ENCODE data around the gene TRIO. TPM values are rescaled to one million over a fixed set of nuclear protein-coding genes. Genes with fewer than 3 reads are reported as not detected.

Gene TRIO
- total and polyA plus RNA-seq, 12 donors = 26.2 to 85.2 (median 61.9) TPM

DNA sequence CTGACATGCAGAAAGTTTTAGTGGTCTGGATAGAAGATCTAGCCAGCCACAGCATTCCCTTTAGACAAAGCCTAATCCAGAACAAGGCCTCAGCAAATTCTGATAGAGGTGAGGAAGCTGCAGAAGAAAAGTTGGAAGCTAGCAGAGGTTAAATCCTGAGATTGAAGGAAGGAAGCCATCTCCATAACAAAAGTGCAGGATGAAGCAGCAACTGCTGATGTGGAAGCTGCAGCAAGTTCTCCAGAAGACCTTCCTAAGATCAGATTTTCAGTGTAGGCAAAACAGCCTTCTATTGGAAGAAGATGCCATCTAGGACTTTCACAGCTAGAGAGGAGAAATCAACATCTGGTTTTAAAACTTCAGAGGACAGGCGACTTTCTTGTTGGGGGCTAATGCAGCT lies 77.5 kb downstream of the TRIO start:
- peak overlapping the region in 4 of 10 donors; percentile 13 to 50 (median 27) for H3K27ac ChIP-seq
- H3K4me3 ChIP-seq = no peak overlapping the region
- H3K36me3 ChIP-seq = no peaks in the 10 kb centered on the region
- H3K27me3 ChIP-seq = no peaks in the 10 kb centered on the region
- intact Hi-C loops (cut with DNase I) = loop anchor here in 1 of 10 donors (5.0 kb wide), 1 partner anchor 42 kb away; no protein-coding TSS in a partner anchor
- no peaks in the 10 kb centered on the region for H3K9me3 ChIP-seq
- no peak for ATAC-seq
- WGBS, 2 donors = 94 to 97% methylated on average over 1 of the region's 1 CpG
- peaks cover 7 to 93% (median 74%) of the 10 kb centered on the region in 9 donors for H3K4me1 ChIP-seq
- TF ChIP-seq, protein P1, sequence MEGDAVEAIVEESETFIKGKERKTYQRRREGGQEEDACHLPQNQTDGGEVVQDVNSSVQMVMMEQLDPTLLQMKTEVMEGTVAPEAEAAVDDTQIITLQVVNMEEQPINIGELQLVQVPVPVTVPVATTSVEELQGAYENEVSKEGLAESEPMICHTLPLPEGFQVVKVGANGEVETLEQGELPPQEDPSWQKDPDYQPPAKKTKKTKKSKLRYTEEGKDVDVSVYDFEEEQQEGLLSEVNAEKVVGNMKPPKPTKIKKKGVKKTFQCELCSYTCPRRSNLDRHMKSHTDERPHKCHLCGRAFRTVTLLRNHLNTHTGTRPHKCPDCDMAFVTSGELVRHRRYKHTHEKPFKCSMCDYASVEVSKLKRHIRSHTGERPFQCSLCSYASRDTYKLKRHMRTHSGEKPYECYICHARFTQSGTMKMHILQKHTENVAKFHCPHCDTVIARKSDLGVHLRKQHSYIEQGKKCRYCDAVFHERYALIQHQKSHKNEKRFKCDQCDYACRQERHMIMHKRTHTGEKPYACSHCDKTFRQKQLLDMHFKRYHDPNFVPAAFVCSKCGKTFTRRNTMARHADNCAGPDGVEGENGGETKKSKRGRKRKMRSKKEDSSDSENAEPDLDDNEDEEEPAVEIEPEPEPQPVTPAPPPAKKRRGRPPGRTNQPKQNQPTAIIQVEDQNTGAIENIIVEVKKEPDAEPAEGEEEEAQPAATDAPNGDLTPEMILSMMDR (IDR thresholded peaks at IDR 0.05) = no peak
- no peak for DNase-seq

DNA sequence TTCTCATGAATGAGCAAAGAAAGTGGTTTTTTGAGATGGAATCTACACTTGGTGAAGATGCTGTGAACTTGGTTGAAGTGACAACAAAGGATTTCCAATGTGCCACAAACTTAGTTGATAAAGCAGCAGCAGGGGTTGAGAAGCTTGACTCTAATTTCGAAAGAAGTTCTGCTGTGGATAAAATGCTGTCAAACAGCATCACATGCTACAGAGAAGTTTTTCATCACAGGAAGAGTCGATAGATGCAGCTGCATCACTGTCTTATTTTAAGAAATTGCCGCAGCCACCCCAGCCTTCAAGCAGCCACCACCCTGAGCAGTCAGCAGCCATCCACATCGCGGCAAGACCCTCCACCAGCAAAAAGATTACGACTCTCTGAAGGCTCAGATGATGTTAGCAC lies 78.6 kb downstream of the TRIO start:
- no peak for ATAC-seq
- H3K27me3 ChIP-seq = no peaks in the 10 kb centered on the region
- 88% methylated on average over 6 of the region's 6 CpGs for WGBS, 2 donors
- intact Hi-C loops (cut with DNase I) = loop anchor here in 1 of 10 donors (5.0 kb wide), 1 partner anchor 41 kb away; no protein-coding TSS in a partner anchor
- no peak overlapping the region for H3K4me3 ChIP-seq
- no peaks in the 10 kb centered on the region for H3K36me3 ChIP-seq
- no peak for DNase-seq
- H3K9me3 ChIP-seq = no peaks in the 10 kb centered on the region
- peaks cover 4 to 93% (median 74%) of the 10 kb centered on the region in 9 donors for H3K4me1 ChIP-seq
- TF ChIP-seq, protein P1 (IDR thresholded peaks at IDR 0.05) = no peak
- no peak overlapping the region for H3K27ac ChIP-seq

DNA sequence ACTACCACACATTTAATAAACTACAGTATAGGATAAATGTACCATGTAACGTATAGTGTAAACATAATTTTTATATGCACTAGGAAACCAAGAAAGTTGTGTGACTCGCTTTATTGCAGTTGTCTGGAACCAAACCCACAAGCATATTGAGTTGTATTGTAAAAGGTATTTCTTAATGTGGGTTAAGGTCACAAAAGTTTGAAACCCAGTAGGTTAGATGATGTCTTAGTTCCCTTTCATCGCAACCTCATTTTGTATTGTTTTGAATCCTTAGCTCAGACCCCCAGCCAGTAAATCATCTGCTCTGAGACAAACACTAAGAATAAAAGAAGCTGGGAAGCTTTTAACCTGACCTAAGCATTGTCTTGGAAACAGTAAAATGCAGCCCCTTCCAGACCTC lies 79.1 kb downstream of the TRIO start:
- intact Hi-C loops (cut with DNase I) = loop anchor here in 1 of 10 donors (5.0 kb wide), 1 partner anchor 40 kb away; no protein-coding TSS in a partner anchor
- no peaks in the 10 kb centered on the region for H3K9me3 ChIP-seq
- TF ChIP-seq, protein P1 (IDR thresholded peaks at IDR 0.05) = no peak
- H3K27ac ChIP-seq = peak overlapping the region in 2 of 10 donors; percentile 21 to 33
- H3K4me3 ChIP-seq = no peak overlapping the region
- no peak for ATAC-seq
- no peaks in the 10 kb centered on the region for H3K36me3 ChIP-seq
- H3K4me1 ChIP-seq = peaks cover 4 to 93% (median 74%) of the 10 kb centered on the region in 9 donors
- H3K27me3 ChIP-seq = no peaks in the 10 kb centered on the region
- 80 to 99% methylated on average over 3 of the region's 3 CpGs for WGBS, 2 donors
- DNase-seq = no peak

DNA sequence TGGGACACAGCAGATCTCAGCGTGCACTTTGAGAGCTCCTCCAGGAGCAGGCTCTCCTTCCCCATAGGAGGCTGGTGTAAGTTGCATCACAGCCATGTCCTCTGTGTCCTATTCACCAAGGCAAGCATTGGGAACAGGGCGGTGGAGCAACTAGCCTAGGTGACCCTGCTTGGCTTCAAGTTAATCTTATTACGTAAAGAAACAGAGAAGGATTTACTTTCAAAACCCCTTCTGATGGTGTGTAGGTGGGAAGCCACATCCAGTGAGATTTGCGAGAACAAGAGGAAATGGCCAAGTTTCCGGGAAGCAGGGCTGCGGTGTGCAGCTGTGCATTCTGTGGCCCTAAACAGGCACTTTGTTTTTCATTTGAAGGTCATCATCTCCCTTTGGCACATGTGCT lies 80.2 kb downstream of the TRIO start:
- H3K4me1 ChIP-seq = peaks cover 4 to 93% (median 74%) of the 10 kb centered on the region in 9 donors

More for the DNA sequence above, 80.2 kb downstream of the TRIO start:
- no peaks in the 10 kb centered on the region for H3K36me3 ChIP-seq
- H3K27me3 ChIP-seq = no peaks in the 10 kb centered on the region
- WGBS, 2 donors = 63 to 69% methylated on average over 6 of the region's 6 CpGs
- peak in 6 of 8 donors; percentile 9 to 66 (median 42) for ATAC-seq
- H3K27ac ChIP-seq = peak overlapping the region in 6 of 10 donors; percentile 17 to 45 (median 28)
- no peaks in the 10 kb centered on the region for H3K9me3 ChIP-seq
- DNase-seq = no peak
- no peak overlapping the region for H3K4me3 ChIP-seq
- intact Hi-C loops (cut with DNase I) = loop anchor here in 1 of 10 donors (5.0 kb wide), 1 partner anchor 39 kb away; no protein-coding TSS in a partner anchor
- TF ChIP-seq, protein P1 (IDR thresholded peaks at IDR 0.05) = no peak

Measured in heart right ventricle (tissue), 16 donors.